Stimulated activated CD4-positive, alpha-beta T cell treated with anti-CD3 and anti-CD28 coated beads, Interleukin-4, amount 100 ng/mL, for 24 hours (primary cell): ENCODE measurements around the gene MCTP1.

Source experiments
- DNase-seq: peaks from one replicate; pipeline ENCODE4 v3.0.0-alpha.2; 2020

Gene MCTP1

GRCh38 chr5:95070453-95070852, 214.4 kb downstream of the MCTP1 start:
- DNase-seq: no peak

DNA sequence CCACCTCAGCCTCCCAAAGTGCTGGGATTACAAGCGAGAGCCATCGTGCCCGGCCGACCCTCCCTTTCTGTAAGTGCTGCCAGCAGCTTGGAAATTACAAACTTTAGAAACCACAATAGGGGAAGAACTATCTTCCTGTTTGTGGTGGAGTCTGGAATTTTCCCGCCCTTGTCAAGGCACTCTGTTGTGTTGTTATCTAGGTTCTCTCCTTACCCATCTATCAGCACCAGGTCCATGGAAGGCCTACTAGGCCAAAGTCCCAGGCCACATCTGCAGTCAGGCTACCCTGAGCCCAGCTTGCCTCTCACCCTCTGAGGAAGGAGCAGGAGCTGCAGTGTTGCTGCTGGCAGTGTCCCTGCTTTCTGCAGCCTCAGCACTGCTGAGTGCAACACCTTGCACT, 214.9 kb downstream of the MCTP1 start:
- no peak for DNase-seq

DNA sequence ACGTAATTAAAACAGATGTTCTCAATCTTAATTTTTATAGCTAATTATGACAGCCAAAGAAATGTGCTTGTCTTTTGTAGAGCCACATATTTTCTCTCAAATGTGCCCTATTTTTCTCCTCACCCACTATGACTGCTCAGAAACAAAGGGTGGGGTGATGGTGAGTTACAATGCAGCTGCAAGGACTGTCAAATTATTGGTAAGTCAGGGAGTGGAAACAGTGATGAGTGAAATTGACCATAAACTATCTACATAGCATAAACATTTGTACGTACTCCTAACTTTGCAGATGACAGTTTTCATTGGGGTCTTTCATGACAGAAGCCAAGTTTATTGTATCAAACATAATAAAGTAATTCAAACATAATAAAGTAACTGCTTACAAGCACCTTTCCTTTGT, 215.9 kb downstream of the MCTP1 start:
- no peak for DNase-seq

GRCh38 chr5:95068289-95068910, 216.5 kb downstream of the MCTP1 start:
- DNase-seq: no peak

- DNase-seq: no peak
These were observed 218.8 kb downstream of the MCTP1 start for GRCh38 chr5:95066048-95066447.

- DNase-seq: no peak
These were observed 221.4 kb downstream of the MCTP1 start for GRCh38 chr5:95063492-95063891.

GRCh38 chr5:95060098-95060497, 224.8 kb downstream of the MCTP1 start:
- DNase-seq: no peak

GRCh38 chr5:95059636-95060035, 225.3 kb downstream of the MCTP1 start:
- DNase-seq: no peak

- DNase-seq: no peak
These were observed 227.3 kb downstream of the MCTP1 start for GRCh38 chr5:95057615-95058014.

DNA sequence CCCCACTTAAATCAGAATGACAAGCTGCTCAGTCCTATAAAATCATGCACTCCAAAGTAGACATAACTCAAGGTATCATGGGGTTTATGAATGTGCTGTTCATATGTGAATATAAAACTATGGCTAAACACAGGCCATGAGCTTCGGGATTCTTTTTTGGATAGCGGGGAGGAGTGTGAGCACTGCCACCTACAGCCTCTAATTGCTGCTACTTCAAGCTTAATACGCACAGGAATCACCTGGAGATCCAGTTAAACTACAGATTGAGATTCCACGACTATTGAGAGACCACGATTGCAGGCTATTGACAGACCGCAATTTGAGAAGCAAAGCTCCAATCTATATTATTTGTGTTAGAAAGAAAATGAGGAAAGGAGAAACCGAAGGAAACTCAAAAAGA, 231.6 kb downstream of the MCTP1 start:
- no peak for DNase-seq

GRCh38 chr5:95050708-95051107, 234.2 kb downstream of the MCTP1 start:
- no peak for DNase-seq

DNA sequence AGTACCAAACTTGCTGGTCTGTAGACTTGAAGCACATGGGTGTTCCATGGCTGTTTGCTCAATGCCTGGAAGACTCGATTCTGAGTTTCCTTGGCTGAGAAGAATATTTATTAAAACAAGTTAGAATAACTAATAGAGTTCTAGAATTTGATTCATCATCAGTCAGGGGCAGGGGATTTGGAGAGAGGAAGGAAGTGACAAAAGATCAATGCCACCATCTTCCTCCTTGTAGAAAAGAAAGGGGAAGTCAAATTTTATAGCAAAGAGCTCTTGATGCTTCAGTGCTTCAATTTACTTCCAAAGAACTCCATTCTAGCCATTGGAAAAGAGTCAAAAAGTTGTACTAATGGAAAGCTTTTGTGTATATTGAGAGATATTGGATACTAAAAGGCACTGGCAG, 236.3 kb downstream of the MCTP1 start:
- no peak for DNase-seq

- DNase-seq: no peak
These were observed 239.5 kb downstream of the MCTP1 start for GRCh38 chr5:95045181-95045965.

- no peak for DNase-seq
These were observed 240.8 kb downstream of the MCTP1 start for GRCh38 chr5:95044096-95044495.

DNA sequence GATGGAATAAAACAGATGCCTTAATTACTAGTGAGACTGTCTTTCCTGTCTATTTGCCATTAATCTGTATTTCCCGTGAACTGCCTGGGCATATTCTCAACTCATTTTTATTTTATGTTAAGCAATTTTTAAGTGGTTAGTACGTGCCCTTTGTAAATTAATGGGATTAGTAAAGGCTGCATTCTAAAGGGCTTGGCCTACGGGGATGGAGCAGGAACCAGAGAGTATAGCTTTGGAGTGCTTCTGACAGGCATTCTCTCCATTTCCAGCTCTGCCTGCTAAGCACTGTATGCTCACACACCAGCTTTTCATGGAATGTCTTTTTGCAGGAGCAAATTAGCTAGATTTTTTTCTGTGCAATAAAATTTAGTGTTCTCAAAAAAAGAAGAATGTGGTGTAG, 241.2 kb downstream of the MCTP1 start:
- DNase-seq: no peak

DNA sequence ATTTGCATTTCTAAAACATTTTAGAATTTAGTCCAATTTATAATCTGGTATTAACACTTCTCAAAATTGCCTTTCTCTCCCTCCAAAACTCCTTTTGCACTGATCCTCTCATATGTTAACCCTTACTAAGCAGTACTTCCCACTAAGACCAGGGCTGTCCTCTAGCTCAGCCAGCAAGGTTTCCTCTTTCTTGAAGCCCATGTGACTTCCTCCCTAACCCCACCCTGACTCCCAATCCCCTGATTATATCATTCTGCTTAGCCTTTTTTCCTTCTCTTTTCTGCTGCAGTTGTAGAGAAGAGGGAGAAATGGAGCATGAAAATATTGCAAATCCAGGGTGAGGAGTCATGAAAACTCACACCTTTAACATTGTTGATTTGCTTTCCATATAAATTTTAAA, 241.7 kb downstream of the MCTP1 start:
- no peak for DNase-seq

DNA sequence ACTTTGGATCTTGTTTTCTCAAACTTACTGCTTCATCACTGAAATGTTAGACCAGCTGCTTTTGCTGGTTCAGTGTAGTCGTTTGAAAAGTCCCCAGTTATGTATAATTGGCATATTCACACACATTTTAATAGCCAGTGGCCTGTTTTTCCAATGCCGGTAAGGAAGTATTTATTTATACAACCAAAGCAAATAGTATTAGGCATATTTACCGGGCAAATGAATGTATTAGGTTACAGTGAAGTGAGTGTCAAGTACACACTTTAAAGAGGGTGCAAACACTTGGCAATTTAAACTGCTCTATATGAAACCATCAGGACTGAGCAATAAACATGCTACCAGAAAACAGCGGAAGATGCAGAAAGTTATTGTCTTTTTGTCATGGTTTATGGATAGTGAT, 242.9 kb downstream of the MCTP1 start:
- DNase-seq: no peak

- DNase-seq: no peak
These were observed 248.8 kb downstream of the MCTP1 start for GRCh38 chr5:95035891-95036685.

DNA sequence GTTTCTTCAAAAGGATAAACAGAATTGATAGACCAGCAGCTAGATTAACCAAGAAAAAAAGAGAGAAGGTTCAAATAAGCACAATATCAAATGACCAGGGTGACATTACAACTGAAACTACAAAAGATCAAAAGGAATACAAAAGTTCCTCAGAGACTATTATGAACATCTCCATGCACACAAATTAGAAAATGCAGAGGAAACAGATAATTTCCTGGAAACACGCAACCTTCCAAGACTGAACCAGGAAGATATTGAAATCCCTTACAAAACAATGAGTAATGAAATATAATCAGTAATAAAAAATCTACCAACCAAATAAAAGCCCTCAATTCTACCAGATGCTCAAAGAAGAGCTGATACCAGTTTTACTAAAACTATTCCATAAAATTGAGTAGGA, 252.1 kb downstream of the MCTP1 start:
- DNase-seq: no peak

- DNase-seq: no peak
These were observed 255.1 kb downstream of the MCTP1 start for GRCh38 chr5:95029569-95030366.

- no peak for DNase-seq
These were observed 257.1 kb downstream of the MCTP1 start for GRCh38 chr5:95027775-95028174.

- no peak for DNase-seq
These were observed 257.7 kb downstream of the MCTP1 start for GRCh38 chr5:95027151-95027721.

DNA sequence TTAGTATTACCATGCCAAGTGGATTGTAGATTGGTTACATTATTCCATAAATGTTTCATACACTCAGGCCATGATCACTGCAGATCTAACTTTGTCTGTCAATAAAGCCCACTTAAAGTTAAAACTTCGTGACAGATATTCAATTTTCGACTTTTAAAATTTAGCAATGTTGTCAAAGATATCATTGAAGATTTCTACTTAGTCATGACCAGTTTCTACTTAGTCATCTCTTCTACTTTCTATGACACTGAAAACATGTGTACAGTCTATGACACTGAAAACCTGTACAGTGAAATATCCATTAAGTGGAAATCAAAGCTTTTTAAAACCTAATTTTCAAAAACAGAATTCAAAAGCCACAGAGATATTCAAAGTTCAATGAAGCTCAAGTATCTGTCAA, 258.2 kb downstream of the MCTP1 start:
- no peak for DNase-seq
